H9 (cell line): ENCODE data around the gene PPP1R1B. TPM values are rescaled to one million over a fixed set of nuclear protein-coding genes. Genes with fewer than 3 reads are reported as not detected.

Experiments
- DNase-seq: peaks from one replicate; pipeline ENCODE4 v3.0.0-alpha.2; 2017
- H2AFZ ChIP-seq: one replicate; pipeline ENCODE4 v1.6.1; 2013; ENCODE audit warnings: mild to moderate bottlenecking, low read length, control low read depth, moderate library complexity
- H2AK5ac ChIP-seq: 2 replicates; pipeline ENCODE4 v1.6.1; 2013; ENCODE audit warnings: low read length, control low read depth, mixed read lengths; ENCODE audit not compliant: insufficient read length
- H2BK120ac ChIP-seq: one replicate; pipeline ENCODE4 v1.6.1; 2013; ENCODE audit warnings: low read depth, mild to moderate bottlenecking, low read length, control low read depth, inconsistent platforms; ENCODE audit not compliant: poor library complexity, severe bottlenecking
- H2BK12ac ChIP-seq: 2 replicates; pipeline ENCODE4 v1.6.1; 2013; ENCODE audit warnings: low read length, control low read depth, mixed read lengths, low read depth; ENCODE audit not compliant: insufficient read length
- H2BK15ac ChIP-seq: 2 replicates; pipeline ENCODE4 v1.6.1; 2013; ENCODE audit warnings: low read depth, low read length, control low read depth
- H2BK20ac ChIP-seq: one replicate; pipeline ENCODE4 v1.6.1; 2013; ENCODE audit warnings: low read depth, mild to moderate bottlenecking, low read length, control low read depth, inconsistent platforms; ENCODE audit not compliant: poor library complexity, severe bottlenecking
- H2BK5ac ChIP-seq: 2 replicates; pipeline ENCODE4 v1.6.1; 2013; ENCODE audit warnings: low read length, control low read depth, mixed read lengths; ENCODE audit not compliant: insufficient read length
- H3K14ac ChIP-seq: 2 replicates; pipeline ENCODE4 v1.6.1; 2013; ENCODE audit warnings: low read length, control low read depth; ENCODE audit not compliant: insufficient read depth
- H3K18ac ChIP-seq: 2 replicates; pipeline ENCODE4 v1.6.1; 2013; ENCODE audit warnings: low read depth, mild to moderate bottlenecking, mixed read lengths, low read length, control low read depth; ENCODE audit not compliant: insufficient read length
- H3K23ac ChIP-seq: 2 replicates; pipeline ENCODE4 v1.6.1; 2013; ENCODE audit warnings: low read length, control low read depth, mixed read lengths, low read depth; ENCODE audit not compliant: insufficient read length
- H3K23me2 ChIP-seq: 2 replicates; pipeline ENCODE4 v1.6.1; 2013; ENCODE audit warnings: low read depth, mild to moderate bottlenecking, mixed read lengths, low read length, control low read depth; ENCODE audit not compliant: insufficient read length, poor library complexity, severe bottlenecking
- H3K27ac ChIP-seq: 2 replicates; pipeline ENCODE4 v1.5.1; 2013; ENCODE audit warnings: low read length, control low read depth, mixed read lengths, low read depth; ENCODE audit not compliant: insufficient read length
- H3K27me3 ChIP-seq: 2 replicates; pipeline ENCODE4 v1.6.1; 2013; ENCODE audit warnings: low read length, control low read depth, inconsistent platforms; ENCODE audit not compliant: insufficient read depth
- H3K4ac ChIP-seq: 2 replicates; pipeline ENCODE4 v1.6.1; 2013; ENCODE audit warnings: low read depth, mild to moderate bottlenecking, control low read depth, inconsistent platforms, low read length, moderate library complexity
- H3K4me1 ChIP-seq: 2 replicates; pipeline ENCODE4 v1.6.1; 2013; ENCODE audit warnings: low read length, control low read depth, inconsistent platforms; ENCODE audit not compliant: insufficient read depth
- H3K4me2 ChIP-seq: 2 replicates; pipeline ENCODE4 v1.6.1; 2013; ENCODE audit warnings: low read length, control low read depth, mixed read lengths; ENCODE audit not compliant: insufficient read length, insufficient read depth
- H3K56ac ChIP-seq: 2 replicates; pipeline ENCODE4 v1.6.1; 2013; ENCODE audit warnings: low read depth, mild to moderate bottlenecking, mixed read lengths, low read length, control low read depth; ENCODE audit not compliant: insufficient read length
- H3K79me1 ChIP-seq: 2 replicates; pipeline ENCODE4 v1.6.1; 2013; ENCODE audit warnings: low read depth, mild to moderate bottlenecking, moderate library complexity, low read length, control low read depth, inconsistent platforms; ENCODE audit not compliant: insufficient read depth, poor library complexity, severe bottlenecking
- H3K79me2 ChIP-seq: 2 replicates; pipeline ENCODE4 v1.6.1; 2013; ENCODE audit warnings: low read length, control low read depth, inconsistent platforms; ENCODE audit not compliant: insufficient read depth
- H3K9ac ChIP-seq: 2 replicates; pipeline ENCODE4 v1.6.1; 2013; ENCODE audit warnings: low read length, control low read depth, mixed read lengths; ENCODE audit not compliant: insufficient read length; ENCODE audit errors: extremely low read depth
- H3K9me3 ChIP-seq: one replicate; pipeline ENCODE4 v1.6.1; 2013; ENCODE audit warnings: low read depth, low read length, inconsistent platforms; ENCODE audit not compliant: control insufficient read depth
- H3T11ph ChIP-seq: one replicate; pipeline ENCODE4 v1.6.1; 2013; ENCODE audit warnings: mild to moderate bottlenecking, low read length, control low read depth, inconsistent platforms
- H4K20me1 ChIP-seq: one replicate; pipeline ENCODE4 v1.6.1; 2013; ENCODE audit not compliant: control insufficient read depth, insufficient read length, insufficient read depth
- H4K5ac ChIP-seq: 2 replicates; pipeline ENCODE4 v1.6.1; 2013; ENCODE audit warnings: low read depth, mild to moderate bottlenecking, mixed read lengths, low read length, control low read depth; ENCODE audit not compliant: insufficient read length
- H4K8ac ChIP-seq: replicated peaks from 2 replicates; pipeline ENCODE4 v1.6.1; 2013; ENCODE audit warnings: low read length, control low read depth, mixed read lengths, low read depth; ENCODE audit not compliant: insufficient read length
- H4K91ac ChIP-seq: 2 replicates; pipeline ENCODE4 v1.6.1; 2013; ENCODE audit warnings: low read depth, mild to moderate bottlenecking, moderate library complexity, mixed read lengths, low read length, control low read depth; ENCODE audit not compliant: insufficient read length
- H3K27ac Mint-ChIP-seq, 3 experiments: 2 replicates in 2 of 3; 3 replicates in 1 of 3; pipeline ENCODE4 v1.8.0; 2020 to 2021; ENCODE audit warnings: mixed read lengths in 3 of 3, mild to moderate bottlenecking in 1 of 3, moderate library complexity in 1 of 3
- H3K27me3 Mint-ChIP-seq: 2 replicates; pipeline ENCODE4 v1.8.0; 2021; ENCODE audit warnings: low read depth, mild to moderate bottlenecking, moderate library complexity, mixed read lengths
- H3K36me3 Mint-ChIP-seq, 3 experiments: 2 replicates in 2 of 3; 3 replicates in 1 of 3; pipeline ENCODE4 v1.8.0; 2020 to 2021; ENCODE audit warnings: low read depth in 3 of 3, mixed read lengths in 3 of 3; ENCODE audit not compliant: insufficient read depth in 1 of 3
- H3K4me1 Mint-ChIP-seq, 2 experiments: 2 replicates each; pipeline ENCODE4 v1.8.0; 2020; ENCODE audit warnings: mixed read lengths in 2 of 2
- H3K4me3 Mint-ChIP-seq, 2 experiments: 2 replicates in 1 of 2; 3 replicates in 1 of 2; pipeline ENCODE4 v1.8.0; 2020 to 2021; ENCODE audit warnings: mild to moderate bottlenecking in 2 of 2, mixed read lengths in 2 of 2, moderate library complexity in 1 of 2
- H3K9me3 Mint-ChIP-seq, 2 experiments: 2 replicates in 1 of 2; 3 replicates in 1 of 2; pipeline ENCODE4 v1.8.0; 2020; ENCODE audit warnings: mild to moderate bottlenecking in 2 of 2, mixed read lengths in 2 of 2, moderate library complexity in 1 of 2
- CTCF ChIP-seq: fragments of 200-600 bp; sonication (generic); conservative IDR thresholded peaks from 3 replicates; pipeline ENCODE4 v1.8.0; 2021; ENCODE audit warnings: antibody characterized with exemption, mild to moderate bottlenecking
- WGBS: extraction: QIAGEN DNeasy Blood & Tissue Kit; methylation state at CpG from one replicate; pipeline ENCODE4 v1.1.7; 2013; ENCODE audit warnings: missing lambda C conversion rate, low lambda C conversion rate, mixed read lengths; ENCODE audit not compliant: insufficient read length; ENCODE audit errors: extremely low coverage; 5-methylcytosine and 5-hydroxymethylcytosine counted together
- total RNA-seq: library from RNA; stranded (reverse); gene quantifications from 2 replicates; pipeline ENCODE4 v1.2.1, GENCODE V29; 2021

PPP1R1B gene
- total RNA-seq, 1 experiment from 2014 or later: 15.5 TPM

GRCh38 chr17:39581071-39581758, 45.5 kb upstream of the PPP1R1B start:
- no CpG with 5 or more reads among the region's 20 CpGs for WGBS
- Histone ChIP-seq H4K91ac (no peak overlapping the region), H4K20me1 (no peaks in the 10 kb centered on the region), H3K27me3 (no peaks in the 10 kb centered on the region), H3K79me1 (no peaks in the 10 kb centered on the region), H3K27ac (no peak overlapping the region), H2AK5ac (no peak overlapping the region), H3K9ac (no peak overlapping the region), H4K8ac (no peak overlapping the region), H2BK20ac (no peak overlapping the region), H3K18ac (no peak overlapping the region), H3K4me2 (no peak overlapping the region), H3K9me3 (no peaks in the 10 kb centered on the region), H2BK120ac (no peak overlapping the region), H2BK5ac (no peak overlapping the region), H3K56ac (no peak overlapping the region), H2BK15ac (no peak overlapping the region), H3K14ac (no peak overlapping the region), H3K23ac (no peak overlapping the region), H3K4me1 (peaks cover 12% of the 10 kb centered on the region), H3K4ac (no peak overlapping the region), H2AFZ (no peak overlapping the region), H3T11ph (no peak overlapping the region), H4K5ac (no peak overlapping the region), H3K79me2 (no peaks in the 10 kb centered on the region), H2BK12ac (no peak overlapping the region), H3K23me2 (no peaks in the 10 kb centered on the region)
- Mint-ChIP-seq H3K4me3 (no peak overlapping the region), H3K27ac (peak overlapping the region in 1 of 3 experiments; percentile 30; a peak in 1 of 7 replicates), H3K4me1 (peaks cover 32 to 40% of the 10 kb centered on the region in 2 experiments), H3K36me3 (no peaks in the 10 kb centered on the region), H3K9me3 (no peaks in the 10 kb centered on the region), H3K27me3 (peaks cover 32% of the 10 kb centered on the region)
- no peak for DNase-seq
- TF ChIP-seq CTCF: no peak
